Activated naive CD8-positive, alpha-beta T cell treated with anti-CD3 and anti-CD28 coated beads, Interleukin-2, amount 50 U/mL, for 16 hours (primary cell): Measurements from ENCODE around the gene KIAA2012.
"Not testable (repeated sequence)": the region's sequence is repeated elsewhere in the genome, so short reads cannot be mapped to it uniquely, and the experiment has no call there.

Source experiments
- DNase-seq: peaks from one replicate; pipeline ENCODE4 v3.0.0-alpha.2; 2020; ENCODE audit warnings: low read depth, low spot score

KIAA2012 gene

DNA sequence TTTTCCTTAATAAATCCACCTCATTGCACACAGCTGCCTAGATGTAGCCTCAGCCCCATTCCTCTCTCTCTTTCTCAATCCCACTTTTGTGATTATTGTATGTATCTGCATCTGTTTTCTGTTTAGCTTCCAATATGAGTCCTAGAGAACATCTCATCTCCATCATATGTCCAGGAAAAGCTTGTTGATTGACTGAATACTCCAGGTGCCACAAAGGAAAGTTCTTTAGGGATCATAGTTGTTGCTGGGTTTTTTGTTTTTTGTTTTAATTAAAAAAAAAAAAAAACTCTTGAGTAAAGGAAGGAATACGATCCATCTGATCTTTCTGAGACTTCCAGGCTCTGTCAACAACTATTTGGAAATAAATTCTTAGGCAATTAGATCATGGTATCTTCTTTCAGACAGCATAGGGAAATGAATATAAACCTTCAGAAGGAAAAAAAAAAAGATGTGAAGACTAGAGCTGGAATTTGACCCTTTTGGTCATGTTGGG is 42.5 kb downstream of the KIAA2012 start:
- DNase-seq, result no peak

DNA sequence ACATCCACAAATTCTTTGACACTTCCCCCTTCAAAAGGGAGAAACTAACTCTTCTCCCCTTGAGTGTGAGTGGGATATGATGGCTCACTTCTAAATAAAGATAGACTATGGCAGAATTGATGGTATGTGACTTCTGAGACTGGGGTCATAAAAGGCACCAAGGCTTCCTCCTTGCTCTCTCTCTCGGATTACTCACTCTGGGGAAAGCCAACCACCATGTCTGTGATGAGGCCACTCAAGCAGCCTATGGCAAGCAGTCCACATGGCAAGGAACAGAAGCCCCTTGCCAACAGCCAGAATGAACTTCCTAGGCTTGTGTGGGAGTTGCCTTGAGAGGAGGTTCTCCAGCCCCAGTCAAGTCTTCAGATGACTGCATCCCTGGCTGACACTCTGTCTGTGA is 43.6 kb downstream of the KIAA2012 start:
- DNase-seq, result no peak

- DNase-seq, result no peak
Measured at GRCh38 chr2:202118168-202118567, 45.1 kb downstream of the KIAA2012 start.

- DNase-seq, result no peak
Measured at GRCh38 chr2:202120828-202121227, 47.8 kb downstream of the KIAA2012 start.

- DNase-seq, result no peak
Measured at GRCh38 chr2:202121532-202122162, 48.6 kb downstream of the KIAA2012 start.

- no peak for DNase-seq
Measured at GRCh38 chr2:202122163-202122540, 49.1 kb downstream of the KIAA2012 start.

DNA sequence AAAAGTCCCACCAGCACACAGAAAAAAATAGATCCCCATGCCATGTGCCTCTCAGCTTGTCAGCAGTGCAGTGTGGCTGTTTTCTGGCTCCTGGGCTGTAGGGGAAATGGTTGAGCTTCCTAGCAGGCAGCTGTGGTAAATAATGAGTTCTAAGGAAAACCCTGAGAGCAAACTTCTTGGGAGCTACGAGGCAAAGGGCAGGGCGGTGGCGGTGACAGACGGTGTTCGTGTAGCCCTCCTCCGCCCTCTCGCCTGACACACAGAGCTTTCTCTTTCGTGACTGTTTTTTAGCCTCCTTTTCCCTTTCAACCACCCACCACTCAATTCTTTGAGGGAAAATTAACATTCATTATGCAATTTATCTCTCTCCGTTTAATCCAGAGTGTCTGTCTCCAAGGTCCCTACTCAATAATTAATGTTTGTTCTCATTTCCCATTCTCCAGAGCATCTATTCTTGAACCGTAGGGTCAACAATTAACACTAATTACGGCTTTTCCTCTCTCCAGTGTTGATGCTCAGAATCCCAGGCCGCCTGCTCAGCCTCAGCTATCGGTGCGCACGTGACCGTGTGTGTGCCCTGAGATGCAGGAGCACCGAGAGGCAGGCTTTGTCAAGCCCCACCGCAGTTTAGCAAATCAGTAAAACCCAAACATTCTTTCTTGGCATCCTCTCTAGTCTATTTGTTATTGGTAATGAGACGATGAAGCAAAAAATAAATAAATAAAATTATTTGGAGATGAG is 50.1 kb downstream of the KIAA2012 start:
- DNase-seq, result no peak

DNA sequence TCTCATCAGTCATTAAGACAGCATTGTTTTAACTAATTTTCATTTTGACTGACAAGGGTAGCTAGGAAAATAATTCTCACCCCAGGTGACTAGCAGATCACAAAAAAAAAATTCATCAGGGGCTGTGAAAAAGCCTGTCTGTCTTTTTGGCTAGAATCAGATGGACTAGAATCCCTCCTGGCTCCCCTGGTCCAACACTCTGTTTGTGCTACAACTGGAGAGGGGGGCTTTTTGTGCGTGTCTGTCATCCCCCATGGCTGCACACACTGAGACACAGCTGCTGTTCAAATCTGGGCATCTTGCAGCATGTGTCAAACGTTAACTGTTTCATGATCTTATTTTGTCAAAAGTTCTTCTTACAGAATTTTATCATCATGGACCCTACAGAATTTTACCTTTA is 51.2 kb downstream of the KIAA2012 start:
- DNase-seq, result no peak

- DNase-seq, result no peak
Measured at GRCh38 chr2:202127687-202128331, 54.8 kb downstream of the KIAA2012 start.

- no peak for DNase-seq
Measured at GRCh38 chr2:202129841-202130240, 56.8 kb downstream of the KIAA2012 start.

- DNase-seq, result no peak
Measured at GRCh38 chr2:202133200-202133908, 60.3 kb downstream of the KIAA2012 start.

GRCh38 chr2:202133909-202134265 is 60.8 kb downstream of the KIAA2012 start:
- no peak for DNase-seq

- DNase-seq, result no peak
Measured at GRCh38 chr2:202135091-202135874, 62.2 kb downstream of the KIAA2012 start.

GRCh38 chr2:202136039-202136438 is 63.0 kb downstream of the KIAA2012 start:
- DNase-seq, result not testable (repeated sequence)

DNA sequence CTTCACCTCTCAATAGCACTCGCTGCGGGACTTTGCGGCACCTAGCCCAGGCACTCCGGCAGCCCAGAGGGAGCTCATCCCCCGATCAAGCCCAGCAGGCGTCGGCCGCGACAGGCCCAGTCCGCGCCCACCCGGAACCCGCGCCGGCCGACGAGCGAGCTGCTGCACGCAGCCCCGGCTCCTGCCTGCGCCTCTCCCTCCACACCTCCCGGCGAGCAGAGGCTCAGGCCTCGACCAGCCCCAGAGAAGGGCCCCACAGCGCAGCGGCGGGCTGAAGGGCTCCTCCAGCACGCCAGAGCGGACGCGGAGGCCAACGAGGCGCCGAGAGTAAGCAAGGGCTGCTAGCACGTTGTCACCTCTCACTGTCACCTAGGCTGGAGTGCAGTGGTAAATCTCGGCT is 63.5 kb downstream of the KIAA2012 start:
- DNase-seq, result no peak

DNA sequence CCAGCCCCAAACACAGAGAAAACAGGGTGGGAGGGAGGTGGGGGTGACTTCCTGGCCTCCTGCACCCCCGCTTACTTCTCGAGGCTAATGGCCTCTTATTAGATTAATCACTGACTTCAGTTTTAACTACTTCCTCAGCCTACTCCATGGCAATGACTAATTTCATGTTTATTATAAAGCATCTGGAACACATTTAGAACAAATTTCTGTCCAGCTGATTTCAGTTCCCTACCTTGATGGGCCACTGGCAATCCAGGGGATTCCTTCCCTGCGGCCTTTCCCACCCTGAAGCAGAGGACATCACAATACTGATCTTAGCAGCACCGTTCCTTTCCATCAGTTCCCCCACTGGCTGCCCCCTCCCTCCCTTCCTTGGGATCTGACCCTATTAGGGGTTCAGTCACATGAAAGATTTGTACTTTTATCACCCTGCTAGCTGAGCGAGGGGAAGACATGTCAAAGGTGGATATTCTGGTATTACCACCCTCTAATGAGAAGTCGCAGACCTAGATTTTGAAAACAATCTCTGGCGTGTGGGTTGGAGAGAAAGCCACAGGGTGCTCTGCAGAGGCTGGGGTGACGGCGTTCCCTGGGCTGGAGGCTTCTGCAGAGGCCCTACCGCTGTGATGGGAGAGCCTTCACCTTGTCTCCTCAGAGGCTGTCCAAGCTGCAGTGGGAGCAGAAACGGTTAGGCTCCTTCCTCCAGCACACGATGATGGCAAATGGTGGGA is 67.6 kb downstream of the KIAA2012 start:
- no peak for DNase-seq

DNA sequence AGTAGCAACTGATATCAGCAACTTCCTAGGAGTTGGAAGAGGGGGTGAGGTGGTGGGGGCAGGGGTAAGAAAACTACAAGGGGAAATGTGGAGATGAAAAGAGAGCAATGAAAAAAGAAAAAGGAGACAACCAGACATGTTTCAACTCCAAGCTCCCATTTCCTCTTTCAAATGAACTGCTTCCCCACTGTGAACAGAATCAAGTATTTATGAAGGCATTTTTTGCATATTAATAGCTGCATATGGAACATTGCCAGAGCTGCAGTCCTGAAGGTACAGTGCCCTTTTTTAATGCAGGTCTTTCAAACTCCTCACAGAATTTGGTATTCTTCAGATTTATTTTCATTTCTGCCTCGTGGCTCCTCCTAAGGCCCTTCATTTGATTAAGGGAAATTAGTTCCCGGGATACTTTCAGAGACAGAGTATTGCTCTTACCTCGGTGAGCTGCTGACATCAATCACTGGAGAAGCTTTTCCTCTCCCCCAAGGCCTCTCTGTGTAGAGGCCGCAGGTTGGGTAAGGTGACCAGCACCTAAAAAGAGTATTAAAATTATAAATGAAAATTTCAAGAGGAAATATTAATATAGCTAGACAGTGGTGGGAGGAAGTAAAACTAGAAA is 68.4 kb downstream of the KIAA2012 start:
- DNase-seq, result no peak

- no peak for DNase-seq
Measured at GRCh38 chr2:202142540-202142939, 69.5 kb downstream of the KIAA2012 start.

DNA sequence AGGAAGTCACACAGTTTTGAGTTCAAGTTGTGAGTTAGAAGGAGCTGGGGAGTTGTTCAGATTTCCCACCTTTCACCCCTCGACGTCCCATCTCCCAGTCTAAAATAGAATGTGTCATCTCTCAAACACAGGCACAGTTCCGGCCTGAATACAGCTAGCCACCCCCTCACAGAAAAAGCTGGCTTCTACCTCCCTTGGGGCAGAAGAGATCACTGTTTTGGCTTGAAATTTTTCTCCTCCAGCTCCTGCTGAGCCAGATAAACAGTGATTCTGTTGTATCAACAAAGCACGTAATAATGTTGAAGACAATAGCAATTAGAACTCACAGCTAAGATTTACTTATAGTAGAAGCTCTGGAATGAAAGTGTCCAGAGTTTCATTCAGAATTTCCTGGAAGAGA is 74.7 kb downstream of the KIAA2012 start:
- DNase-seq, result no peak

GRCh38 chr2:202148515-202149154 is 75.6 kb downstream of the KIAA2012 start:
- DNase-seq, result no peak
